ENCODE measurements around the gene PAK5. TPM values are rescaled to one million over a fixed set of nuclear protein-coding genes. Genes with fewer than 3 reads are reported as not detected.

Gene PAK5
- total RNA-seq, 1 donor from 2014 or later: not detected

GRCh38 chr20:9590189-9590588 lies 248.7 kb downstream of the PAK5 start:
- H3K4me3 ChIP-seq: no peak overlapping the region
- no peaks in the 10 kb centered on the region for H3K36me3 ChIP-seq
- no peak for DNase-seq (ENCODE audit: low spot score in 2 of 2)
- H3K27ac ChIP-seq: no peak overlapping the region
- H3K9me3 ChIP-seq: no peaks in the 10 kb centered on the region
- H3K27me3 ChIP-seq: no peaks in the 10 kb centered on the region
- TF ChIP-seq, protein P1, sequence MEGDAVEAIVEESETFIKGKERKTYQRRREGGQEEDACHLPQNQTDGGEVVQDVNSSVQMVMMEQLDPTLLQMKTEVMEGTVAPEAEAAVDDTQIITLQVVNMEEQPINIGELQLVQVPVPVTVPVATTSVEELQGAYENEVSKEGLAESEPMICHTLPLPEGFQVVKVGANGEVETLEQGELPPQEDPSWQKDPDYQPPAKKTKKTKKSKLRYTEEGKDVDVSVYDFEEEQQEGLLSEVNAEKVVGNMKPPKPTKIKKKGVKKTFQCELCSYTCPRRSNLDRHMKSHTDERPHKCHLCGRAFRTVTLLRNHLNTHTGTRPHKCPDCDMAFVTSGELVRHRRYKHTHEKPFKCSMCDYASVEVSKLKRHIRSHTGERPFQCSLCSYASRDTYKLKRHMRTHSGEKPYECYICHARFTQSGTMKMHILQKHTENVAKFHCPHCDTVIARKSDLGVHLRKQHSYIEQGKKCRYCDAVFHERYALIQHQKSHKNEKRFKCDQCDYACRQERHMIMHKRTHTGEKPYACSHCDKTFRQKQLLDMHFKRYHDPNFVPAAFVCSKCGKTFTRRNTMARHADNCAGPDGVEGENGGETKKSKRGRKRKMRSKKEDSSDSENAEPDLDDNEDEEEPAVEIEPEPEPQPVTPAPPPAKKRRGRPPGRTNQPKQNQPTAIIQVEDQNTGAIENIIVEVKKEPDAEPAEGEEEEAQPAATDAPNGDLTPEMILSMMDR (IDR thresholded peaks at IDR 0.05): no peak
- H3K4me1 ChIP-seq: no peaks in the 10 kb centered on the region
- intact Hi-C loops (cut with DNase I): no loop called here

DNA sequence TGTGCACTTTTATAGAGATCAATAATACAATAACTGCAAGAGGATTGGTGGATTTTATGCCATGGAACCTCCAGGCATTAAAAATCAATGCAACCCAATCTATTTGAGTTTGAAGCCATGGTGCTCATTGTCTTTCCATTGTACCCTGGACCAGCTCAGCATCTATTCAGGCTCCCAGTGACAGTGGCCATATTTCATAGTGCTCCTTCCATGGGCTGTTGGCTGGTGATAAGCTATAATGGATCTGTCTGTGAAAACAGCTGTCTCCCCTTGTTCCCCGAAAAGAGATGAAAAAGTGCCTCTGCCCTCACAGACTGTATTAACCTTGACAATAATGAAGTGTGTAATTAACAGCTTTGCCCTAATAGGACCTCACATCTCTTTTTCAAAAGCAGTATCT lies 250.2 kb downstream of the PAK5 start:
- intact Hi-C loops (cut with DNase I): no loop called here
- H3K4me1 ChIP-seq: no peaks in the 10 kb centered on the region
- H3K9me3 ChIP-seq: no peaks in the 10 kb centered on the region

DNA sequence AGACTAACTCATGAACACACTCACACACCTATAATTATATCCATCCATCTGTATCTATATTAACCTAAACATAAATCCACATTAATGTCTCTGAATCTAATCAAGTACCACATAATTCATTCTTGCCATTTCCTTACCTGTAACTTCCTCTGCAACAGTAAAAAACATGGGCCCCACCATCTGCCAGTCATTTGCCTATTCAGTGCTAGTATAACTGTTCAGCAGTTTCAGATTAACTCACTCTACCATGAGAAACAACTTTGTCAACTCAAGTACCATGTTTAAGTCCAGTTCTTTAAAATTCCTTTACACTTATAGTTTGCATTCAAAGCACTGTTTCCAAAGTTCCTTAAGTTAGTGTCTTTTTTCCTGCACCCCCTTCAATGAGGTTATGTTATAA lies 255.7 kb downstream of the PAK5 start:
- H3K27me3 ChIP-seq: no peaks in the 10 kb centered on the region
- no peaks in the 10 kb centered on the region for H3K4me1 ChIP-seq
- H3K4me3 ChIP-seq: no peak overlapping the region
- no peaks in the 10 kb centered on the region for H3K9me3 ChIP-seq
- no peaks in the 10 kb centered on the region for H3K36me3 ChIP-seq
- H3K27ac ChIP-seq: no peak overlapping the region
- TF ChIP-seq, protein P1 (IDR thresholded peaks at IDR 0.05): no peak
- intact Hi-C loops (cut with DNase I): no loop called here
- DNase-seq (ENCODE audit: low spot score in 2 of 2): no peak

More for the DNA sequence above, 250.2 kb downstream of the PAK5 start:
- H3K27ac ChIP-seq: no peak overlapping the region
- DNase-seq (ENCODE audit: low spot score in 2 of 2): no peak
- H3K4me3 ChIP-seq: no peak overlapping the region
- TF ChIP-seq, protein P1 (IDR thresholded peaks at IDR 0.05): no peak
- no peaks in the 10 kb centered on the region for H3K27me3 ChIP-seq
- H3K36me3 ChIP-seq: no peaks in the 10 kb centered on the region

- no peaks in the 10 kb centered on the region for H3K9me3 ChIP-seq
- H3K4me3 ChIP-seq: no peak overlapping the region
- intact Hi-C loops (cut with DNase I): no loop called here
- TF ChIP-seq, protein P1 (IDR thresholded peaks at IDR 0.05): no peak
- no peaks in the 10 kb centered on the region for H3K36me3 ChIP-seq
- no peak for DNase-seq (ENCODE audit: low spot score in 2 of 2)
- H3K27ac ChIP-seq: no peak overlapping the region
- H3K27me3 ChIP-seq: no peaks in the 10 kb centered on the region
- no peaks in the 10 kb centered on the region for H3K4me1 ChIP-seq
Observed at GRCh38 chr20:9582137-9582536, 256.7 kb downstream of the PAK5 start.

- H3K4me1 ChIP-seq: no peaks in the 10 kb centered on the region
- TF ChIP-seq, protein P1 (IDR thresholded peaks at IDR 0.05): no peak
- intact Hi-C loops (cut with DNase I): no loop called here
Observed at GRCh38 chr20:9581509-9581908, 257.4 kb downstream of the PAK5 start.

DNA sequence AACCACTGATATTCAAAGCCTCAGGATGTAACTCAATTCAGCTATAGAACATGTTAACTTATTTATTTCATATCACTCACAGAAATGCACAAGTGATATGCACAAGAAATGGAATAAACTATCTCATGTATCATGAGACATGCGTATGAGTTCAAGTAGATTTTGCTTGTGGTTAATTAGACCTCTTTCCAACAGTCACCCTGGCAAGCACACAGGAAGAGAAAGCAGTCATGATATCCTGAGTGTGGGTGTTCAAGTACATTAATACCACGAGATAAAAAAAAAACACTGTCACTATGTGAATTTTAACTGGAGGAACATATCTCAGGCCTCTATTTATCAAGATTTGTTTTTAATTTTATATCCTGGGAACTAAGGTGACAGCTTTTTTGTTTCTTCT lies 260.3 kb downstream of the PAK5 start:
- no peak for DNase-seq (ENCODE audit: low spot score in 2 of 2)
- intact Hi-C loops (cut with DNase I): no loop called here
- Histone ChIP-seq H3K27me3 (no peaks in the 10 kb centered on the region), H3K4me3 (no peak overlapping the region), H3K36me3 (no peaks in the 10 kb centered on the region), H3K27ac (no peak overlapping the region), H3K4me1 (no peaks in the 10 kb centered on the region), H3K9me3 (no peaks in the 10 kb centered on the region)
- TF ChIP-seq, protein P1 (IDR thresholded peaks at IDR 0.05): no peak

More at GRCh38 chr20:9581509-9581908, 257.4 kb downstream of the PAK5 start:
- Histone ChIP-seq H3K9me3 (no peaks in the 10 kb centered on the region), H3K27ac (no peak overlapping the region), H3K36me3 (no peaks in the 10 kb centered on the region), H3K4me3 (no peak overlapping the region), H3K27me3 (no peaks in the 10 kb centered on the region)
- no peak for DNase-seq (ENCODE audit: low spot score in 2 of 2)
